Hepatocyte (in vitro differentiated cells): Measurements from ENCODE around the gene CLK3.

Experiments used
- CTCF ChIP-seq: fragments of 200-600 bp; sonication (generic); IDR thresholded peaks from 2 replicates; pipeline ENCODE4 v1.5.1; 2016; ENCODE audit warnings: antibody characterized with exemption, mild to moderate bottlenecking; ENCODE audit not compliant: poor library complexity
- EZH2 ChIP-seq: fragments of 200-600 bp; sonication (generic); IDR thresholded peaks from 2 replicates; pipeline ENCODE4 v1.6.1; 2016; ENCODE audit warnings: antibody characterized with exemption, mild to moderate bottlenecking, borderline replicate concordance
- EZH2phosphoT487 ChIP-seq: fragments of 200-600 bp; sonication (generic); IDR thresholded peaks from one replicate; pipeline ENCODE4 v1.6.1; 2018; ENCODE audit warnings: antibody characterized with exemption, mild to moderate bottlenecking, low read depth, moderate library complexity; ENCODE audit not compliant: unreplicated experiment, severe bottlenecking

- TF ChIP-seq CTCF (no peak), EZH2phosphoT487 (no peak), EZH2 (no peak)
Measured at GRCh38 chr15:74627766-74628165, 12.1 kb downstream of the CLK3 start.
